AG09309 (cell line): ENCODE measurements around the gene CLP1.
"Not testable (repeated sequence)": the region's sequence is repeated elsewhere in the genome, so short reads cannot be mapped to it uniquely, and the experiment has no call there.

Experiments used
- DNase-seq: peaks from one replicate; pipeline ENCODE4 v3.0.0-alpha.2; 2010; ENCODE audit warnings: low read depth
- H3K4me3 ChIP-seq: 2 replicates; pipeline ENCODE4 v1.5.1; 2011; ENCODE audit warnings: mild to moderate bottlenecking, low read depth, low read length, moderate library complexity; ENCODE audit not compliant: control insufficient read depth
- CTCF ChIP-seq: IDR thresholded peaks from 2 replicates; pipeline ENCODE4 v1.5.1; 2011; ENCODE audit warnings: mild to moderate bottlenecking, low read depth, low read length, inconsistent platforms; ENCODE audit not compliant: insufficient read depth, control insufficient read depth; ENCODE audit errors: missing control alignments

The CLP1 gene

GRCh38 chr11:57668434-57668782 is 10.8 kb downstream of the CLP1 start:
- no peak for TF ChIP-seq CTCF
- peak overlapping the region; percentile 94 for H3K4me3 ChIP-seq
- DNase-seq = no peak

- no peak for TF ChIP-seq CTCF
These were observed 16.7 kb downstream of the CLP1 start for GRCh38 chr11:57674251-57674650.

GRCh38 chr11:57675176-57675941 is 17.8 kb downstream of the CLP1 start:
- no peak overlapping the region for H3K4me3 ChIP-seq
- no peak for DNase-seq
- TF ChIP-seq CTCF = no peak

More at GRCh38 chr11:57674251-57674650, 16.7 kb downstream of the CLP1 start:
- DNase-seq = no peak
- no peak overlapping the region for H3K4me3 ChIP-seq

GRCh38 chr11:57679396-57679795 is 21.8 kb downstream of the CLP1 start:
- H3K4me3 ChIP-seq = no peak overlapping the region
- no peak for TF ChIP-seq CTCF
- DNase-seq = no peak

GRCh38 chr11:57680552-57680874 is 23.0 kb downstream of the CLP1 start:
- DNase-seq = no peak
- no peak for TF ChIP-seq CTCF
- no peak overlapping the region for H3K4me3 ChIP-seq

GRCh38 chr11:57681168-57681567 is 23.6 kb downstream of the CLP1 start:
- DNase-seq = no peak
- no peak for TF ChIP-seq CTCF
- H3K4me3 ChIP-seq = no peak overlapping the region

GRCh38 chr11:57690474-57690873 is 32.9 kb downstream of the CLP1 start:
- not testable (repeated sequence) for DNase-seq, H3K4me3 ChIP-seq
